ENCODE results near the gene SWAP70.
"Not testable (repeated sequence)": the region's sequence is repeated elsewhere in the genome, so short reads cannot be mapped to it uniquely, and the experiment has no call there.

DNA sequence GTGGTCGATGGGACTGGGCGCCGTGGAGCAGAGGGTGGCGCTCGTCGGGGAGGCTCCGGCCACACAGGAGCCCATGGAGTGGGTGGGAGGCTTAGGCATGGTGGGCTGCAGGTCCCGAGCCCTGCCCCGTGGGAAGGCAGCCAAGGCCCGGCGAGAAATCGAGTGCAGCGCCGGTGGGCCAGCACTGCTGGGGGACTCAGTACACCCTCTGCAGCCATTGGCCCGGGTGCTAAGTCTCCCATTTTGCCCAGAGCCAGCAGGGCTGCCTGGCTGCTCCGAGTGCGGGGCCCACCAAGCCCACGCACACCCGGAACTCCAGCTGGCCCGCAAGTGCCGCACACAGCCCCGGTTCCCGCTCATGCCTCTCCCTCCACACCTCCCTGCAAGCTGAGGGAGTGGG lies 40.8 kb upstream of the SWAP70 start:
- TF ChIP-seq ZNF207 (IDR thresholded peaks at IDR 0.05; ENCODE audit: borderline replicate concordance); ZNF570 (CRISPR knock-in tag; IDR thresholded peaks at IDR 0.05; ENCODE audit: borderline replicate concordance); CCAR2 (optimal IDR thresholded peaks at IDR 0.05; ENCODE audit: low read depth, low read length); XBP1 (CRISPR knock-in tag; IDR thresholded peaks at IDR 0.05); ZNF7 (CRISPR knock-in tag; IDR thresholded peaks at IDR 0.05); ZNF274 (CRISPR knock-in tag; IDR thresholded peaks at IDR 0.05); HNRNPL (IDR thresholded peaks at IDR 0.05; ENCODE audit: low read depth, low read length); HOXA3 (CRISPR knock-in tag; IDR thresholded peaks at IDR 0.05); STAT5B (CRISPR knock-in tag; IDR thresholded peaks at IDR 0.05): not testable (repeated sequence)
- TF ChIP-seq, protein P1, sequence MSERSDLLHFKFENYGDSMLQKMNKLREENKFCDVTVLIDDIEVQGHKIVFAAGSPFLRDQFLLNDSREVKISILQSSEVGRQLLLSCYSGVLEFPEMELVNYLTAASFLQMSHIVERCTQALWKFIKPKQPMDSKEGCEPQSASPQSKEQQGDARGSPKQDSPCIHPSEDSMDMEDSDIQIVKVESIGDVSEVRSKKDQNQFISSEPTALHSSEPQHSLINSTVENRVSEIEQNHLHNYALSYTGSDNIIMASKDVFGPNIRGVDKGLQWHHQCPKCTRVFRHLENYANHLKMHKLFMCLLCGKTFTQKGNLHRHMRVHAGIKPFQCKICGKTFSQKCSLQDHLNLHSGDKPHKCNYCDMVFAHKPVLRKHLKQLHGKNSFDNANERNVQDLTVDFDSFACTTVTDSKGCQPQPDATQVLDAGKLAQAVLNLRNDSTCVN (CRISPR knock-in tag; IDR thresholded peaks at IDR 0.05; ENCODE audit: borderline replicate concordance) = not testable (repeated sequence)
- TF ChIP-seq, protein P2, sequence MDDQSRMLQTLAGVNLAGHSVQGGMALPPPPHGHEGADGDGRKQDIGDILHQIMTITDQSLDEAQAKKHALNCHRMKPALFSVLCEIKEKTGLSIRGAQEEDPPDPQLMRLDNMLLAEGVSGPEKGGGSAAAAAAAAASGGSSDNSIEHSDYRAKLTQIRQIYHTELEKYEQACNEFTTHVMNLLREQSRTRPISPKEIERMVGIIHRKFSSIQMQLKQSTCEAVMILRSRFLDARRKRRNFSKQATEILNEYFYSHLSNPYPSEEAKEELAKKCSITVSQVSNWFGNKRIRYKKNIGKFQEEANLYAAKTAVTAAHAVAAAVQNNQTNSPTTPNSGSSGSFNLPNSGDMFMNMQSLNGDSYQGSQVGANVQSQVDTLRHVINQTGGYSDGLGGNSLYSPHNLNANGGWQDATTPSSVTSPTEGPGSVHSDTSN (CRISPR knock-in tag; IDR thresholded peaks at IDR 0.05; ENCODE audit: borderline replicate concordance) = not testable (repeated sequence)
- TF ChIP-seq, protein P3, sequence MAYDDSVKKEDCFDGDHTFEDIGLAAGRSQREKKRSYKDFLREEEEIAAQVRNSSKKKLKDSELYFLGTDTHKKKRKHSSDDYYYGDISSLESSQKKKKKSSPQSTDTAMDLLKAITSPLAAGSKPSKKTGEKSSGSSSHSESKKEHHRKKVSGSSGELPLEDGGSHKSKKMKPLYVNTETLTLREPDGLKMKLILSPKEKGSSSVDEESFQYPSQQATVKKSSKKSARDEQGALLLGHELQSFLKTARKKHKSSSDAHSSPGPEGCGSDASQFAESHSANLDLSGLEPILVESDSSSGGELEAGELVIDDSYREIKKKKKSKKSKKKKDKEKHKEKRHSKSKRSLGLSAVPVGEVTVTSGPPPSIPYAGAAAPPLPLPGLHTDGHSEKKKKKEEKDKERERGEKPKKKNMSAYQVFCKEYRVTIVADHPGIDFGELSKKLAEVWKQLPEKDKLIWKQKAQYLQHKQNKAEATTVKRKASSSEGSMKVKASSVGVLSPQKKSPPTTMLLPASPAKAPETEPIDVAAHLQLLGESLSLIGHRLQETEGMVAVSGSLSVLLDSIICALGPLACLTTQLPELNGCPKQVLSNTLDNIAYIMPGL (CRISPR knock-in tag; IDR thresholded peaks at IDR 0.05; ENCODE audit: borderline replicate concordance in 1 of 2, low read depth in 1 of 2) = not testable (repeated sequence)
